ENCODE results near the gene TARDBP.
"Not testable (repeated sequence)": the region's sequence is repeated elsewhere in the genome, so short reads cannot be mapped to it uniquely, and the experiment has no call there.

The TARDBP gene

GRCh38 chr1:10992864-10993263 lies 19.6 kb upstream of the TARDBP start:
- no peak for DNase-seq

- no peak for DNase-seq
Observed at GRCh38 chr1:10996100-10996499, 16.4 kb upstream of the TARDBP start.

GRCh38 chr1:11000526-11000925 lies 11.9 kb upstream of the TARDBP start:
- no peak for DNase-seq

GRCh38 chr1:11013160-11013531 lies 692 bp downstream of the TARDBP start:
- no peak for DNase-seq

GRCh38 chr1:11019358-11019757 lies 6.9 kb downstream of the TARDBP start:
- DNase-seq, result not testable (repeated sequence)

GRCh38 chr1:11019971-11020370 lies 7.5 kb downstream of the TARDBP start:
- no peak for DNase-seq

- no peak for DNase-seq
Observed at GRCh38 chr1:11023201-11023600, 10.7 kb downstream of the TARDBP start.

GRCh38 chr1:11024154-11024873 lies 11.9 kb downstream of the TARDBP start:
- DNase-seq, result no peak

GRCh38 chr1:11024874-11025203 lies 12.4 kb downstream of the TARDBP start:
- no peak for DNase-seq

GRCh38 chr1:11025618-11026017 lies 13.2 kb downstream of the TARDBP start:
- no peak for DNase-seq

GRCh38 chr1:11026052-11026451 lies 13.6 kb downstream of the TARDBP start:
- DNase-seq, result no peak

- no peak for DNase-seq
Observed at GRCh38 chr1:11026903-11027302, 14.4 kb downstream of the TARDBP start.

GRCh38 chr1:11027316-11027715 lies 14.9 kb downstream of the TARDBP start:
- no peak for DNase-seq

GRCh38 chr1:11028018-11028417 lies 15.6 kb downstream of the TARDBP start:
- no peak for DNase-seq

- DNase-seq, result no peak
Observed at GRCh38 chr1:11030865-11031264, 18.4 kb downstream of the TARDBP start.

GRCh38 chr1:11031624-11032262 lies 19.3 kb downstream of the TARDBP start:
- no peak for DNase-seq

GRCh38 chr1:11037019-11037739 lies 24.7 kb downstream of the TARDBP start:
- not testable (repeated sequence) for DNase-seq

- DNase-seq, result no peak
Observed at GRCh38 chr1:11037740-11038182, 25.3 kb downstream of the TARDBP start.

- DNase-seq, result no peak
Observed at GRCh38 chr1:11039351-11040104, 27.1 kb downstream of the TARDBP start.

GRCh38 chr1:11040105-11040429 lies 27.6 kb downstream of the TARDBP start:
- not testable (repeated sequence) for DNase-seq

- DNase-seq, result no peak
Observed at GRCh38 chr1:11041048-11041447, 28.6 kb downstream of the TARDBP start.

GRCh38 chr1:11042065-11042464 lies 29.6 kb downstream of the TARDBP start:
- no peak for DNase-seq
